Neural progenitor cell (in vitro differentiated cells): ENCODE results near the gene EPHA2.

Experiments
- EZH2 ChIP-seq: fragments of 200-600 bp; sonication (generic); IDR thresholded peaks from 2 replicates; pipeline ENCODE4 v1.6.1; 2017; ENCODE audit warnings: antibody characterized with exemption, mild to moderate bottlenecking, moderate library complexity
- EZH2phosphoT487 ChIP-seq: fragments of 200-600 bp; sonication (generic); IDR thresholded peaks from 2 replicates; pipeline ENCODE4 v1.6.1; 2017; ENCODE audit warnings: antibody characterized with exemption
- TF ChIP-seq, protein P1 (sequence below): fragments of 200-600 bp; sonication (generic); IDR thresholded peaks from 2 replicates; pipeline ENCODE4 v1.5.1; 2017; ENCODE audit warnings: antibody characterized with exemption, mild to moderate bottlenecking

- TF ChIP-seq, protein P1, sequence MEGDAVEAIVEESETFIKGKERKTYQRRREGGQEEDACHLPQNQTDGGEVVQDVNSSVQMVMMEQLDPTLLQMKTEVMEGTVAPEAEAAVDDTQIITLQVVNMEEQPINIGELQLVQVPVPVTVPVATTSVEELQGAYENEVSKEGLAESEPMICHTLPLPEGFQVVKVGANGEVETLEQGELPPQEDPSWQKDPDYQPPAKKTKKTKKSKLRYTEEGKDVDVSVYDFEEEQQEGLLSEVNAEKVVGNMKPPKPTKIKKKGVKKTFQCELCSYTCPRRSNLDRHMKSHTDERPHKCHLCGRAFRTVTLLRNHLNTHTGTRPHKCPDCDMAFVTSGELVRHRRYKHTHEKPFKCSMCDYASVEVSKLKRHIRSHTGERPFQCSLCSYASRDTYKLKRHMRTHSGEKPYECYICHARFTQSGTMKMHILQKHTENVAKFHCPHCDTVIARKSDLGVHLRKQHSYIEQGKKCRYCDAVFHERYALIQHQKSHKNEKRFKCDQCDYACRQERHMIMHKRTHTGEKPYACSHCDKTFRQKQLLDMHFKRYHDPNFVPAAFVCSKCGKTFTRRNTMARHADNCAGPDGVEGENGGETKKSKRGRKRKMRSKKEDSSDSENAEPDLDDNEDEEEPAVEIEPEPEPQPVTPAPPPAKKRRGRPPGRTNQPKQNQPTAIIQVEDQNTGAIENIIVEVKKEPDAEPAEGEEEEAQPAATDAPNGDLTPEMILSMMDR, result no peak
- TF ChIP-seq EZH2 (no peak), EZH2phosphoT487 (no peak)
These were observed 1.7 kb downstream of the EPHA2 start for GRCh38 chr1:16153999-16154673.
